Activated T-helper 1 cell treated with Interleukin-2 at 50 U/mL for 16 hours (primary cell): ENCODE results near the gene HARBI1.

Source experiments
- DNase-seq: peaks from one replicate; pipeline ENCODE4 v3.0.0-alpha.2; 2020; ENCODE audit warnings: low read depth

The HARBI1 gene

DNA sequence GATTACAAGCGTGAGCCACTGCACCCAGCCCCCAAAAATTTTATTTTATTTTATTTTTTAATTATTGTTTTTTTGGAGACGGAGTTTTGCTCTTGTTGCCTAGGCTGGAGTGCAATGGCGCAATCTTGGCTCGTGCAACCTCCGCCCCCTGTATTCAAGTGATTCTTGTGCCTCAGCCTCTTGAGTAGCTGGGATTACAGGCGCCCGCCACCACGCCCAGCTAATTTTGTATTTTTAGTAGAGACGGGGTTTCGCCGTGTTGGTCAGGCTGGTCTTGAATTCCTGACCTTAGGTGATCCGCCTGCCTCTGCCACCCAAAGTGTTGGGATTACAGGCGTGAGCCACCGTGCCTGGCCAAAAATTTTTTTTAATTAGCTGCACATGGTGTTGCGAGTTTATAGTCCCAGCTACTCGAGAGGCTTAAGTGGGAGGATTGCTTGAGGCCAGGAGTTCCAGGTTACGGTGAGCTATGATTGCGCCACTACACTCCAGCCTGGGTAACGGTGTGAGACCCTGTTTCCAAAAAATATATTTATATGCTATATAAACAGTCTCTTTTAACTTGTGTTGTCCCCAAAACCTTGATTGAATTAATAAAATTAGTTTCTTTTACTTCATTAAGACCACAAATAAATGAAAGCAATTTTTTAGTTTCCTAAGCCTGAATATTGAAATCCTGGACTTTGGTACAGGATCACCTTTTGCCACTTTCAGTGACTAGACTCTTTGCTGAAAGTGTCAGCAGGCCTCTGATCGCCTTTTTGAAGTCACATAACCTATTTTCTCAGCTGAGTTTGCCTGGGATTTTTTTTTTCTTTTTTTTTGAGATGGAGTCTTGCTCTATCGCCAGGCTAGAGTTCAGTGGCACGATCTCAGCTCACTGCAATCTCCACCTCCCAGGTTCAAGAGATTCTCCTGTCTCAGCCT is 16.5 kb upstream of the HARBI1 start:
- DNase-seq = no peak

- DNase-seq = no peak
These were observed 15.5 kb upstream of the HARBI1 start for GRCh38 chr11:46632502-46632901.

DNA sequence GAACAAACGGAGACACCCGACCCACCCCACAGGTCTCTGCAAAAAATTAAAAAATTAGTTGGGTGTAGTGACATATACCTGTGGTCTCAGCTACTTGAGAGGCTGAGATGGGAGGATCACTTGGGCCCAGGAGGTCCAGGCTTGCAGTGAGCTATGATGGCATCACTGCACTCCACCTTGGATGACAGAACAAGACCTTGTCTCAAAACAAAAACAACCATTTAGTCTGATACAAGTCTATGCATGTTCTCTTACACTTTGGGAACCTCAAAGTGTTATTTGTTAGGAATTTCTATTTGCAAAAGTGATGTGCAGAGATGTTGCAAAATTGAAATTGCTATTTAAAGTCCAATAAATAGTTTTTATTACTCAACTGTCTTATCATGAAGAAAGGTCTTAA is 14.6 kb upstream of the HARBI1 start:
- no peak for DNase-seq

DNA sequence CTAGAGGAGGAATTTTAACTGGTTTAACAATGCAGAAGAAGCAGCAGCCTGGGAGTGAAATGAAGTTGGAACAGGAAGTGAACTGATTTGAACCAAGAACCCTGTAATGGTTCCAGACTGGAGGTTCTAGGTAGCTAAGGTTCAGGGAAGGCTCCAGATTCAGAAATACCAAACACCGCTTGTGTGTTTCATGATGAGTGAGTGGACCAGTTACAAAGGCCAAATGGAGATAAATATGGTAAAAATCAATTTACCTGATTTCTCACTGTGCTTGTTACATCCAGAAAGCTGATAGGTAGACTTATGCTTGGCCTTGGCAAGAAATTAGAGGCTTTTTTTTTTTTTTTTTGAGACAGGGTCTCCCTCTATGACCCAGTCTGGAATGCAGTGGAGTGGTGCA is 13.2 kb upstream of the HARBI1 start:
- DNase-seq = no peak

GRCh38 chr11:46628961-46629360 is 11.9 kb upstream of the HARBI1 start:
- no peak for DNase-seq

GRCh38 chr11:46625406-46625805 is 8.4 kb upstream of the HARBI1 start:
- DNase-seq = no peak

- no peak for DNase-seq
These were observed 1.8 kb upstream of the HARBI1 start for GRCh38 chr11:46618837-46619236.

GRCh38 chr11:46617972-46618314 is 916 bp upstream of the HARBI1 start:
- no peak for DNase-seq

DNA sequence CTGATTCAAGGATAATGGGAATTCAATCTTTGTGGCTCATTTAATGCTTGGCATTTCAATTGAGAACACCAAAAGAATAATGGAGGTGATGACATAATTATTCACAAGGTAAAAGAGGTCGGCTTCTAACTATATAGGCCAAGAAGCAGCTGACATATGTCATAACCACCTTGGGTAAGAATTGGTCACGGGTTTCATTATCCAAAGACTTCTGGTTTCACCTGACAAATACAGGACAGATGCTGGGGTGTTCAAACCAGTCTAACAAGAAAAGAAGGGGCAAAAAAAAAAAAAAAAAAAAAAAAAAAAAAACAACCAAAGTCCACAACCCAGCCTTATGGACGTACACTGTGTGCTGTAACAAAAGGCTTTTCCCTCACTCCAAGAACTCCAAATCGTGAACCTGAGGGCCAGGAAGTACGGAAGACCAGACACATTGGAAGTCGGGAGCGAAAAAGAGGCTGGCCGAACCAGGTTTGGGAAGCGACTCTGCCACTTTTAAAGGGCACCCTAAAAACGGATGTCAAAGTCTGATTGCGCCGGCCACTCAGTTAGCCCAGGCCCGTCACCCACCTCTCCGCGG is 385 bp downstream of the HARBI1 start:
- DNase-seq = no peak

- DNase-seq = no peak
These were observed 1.3 kb downstream of the HARBI1 start for GRCh38 chr11:46615756-46616155.

DNA sequence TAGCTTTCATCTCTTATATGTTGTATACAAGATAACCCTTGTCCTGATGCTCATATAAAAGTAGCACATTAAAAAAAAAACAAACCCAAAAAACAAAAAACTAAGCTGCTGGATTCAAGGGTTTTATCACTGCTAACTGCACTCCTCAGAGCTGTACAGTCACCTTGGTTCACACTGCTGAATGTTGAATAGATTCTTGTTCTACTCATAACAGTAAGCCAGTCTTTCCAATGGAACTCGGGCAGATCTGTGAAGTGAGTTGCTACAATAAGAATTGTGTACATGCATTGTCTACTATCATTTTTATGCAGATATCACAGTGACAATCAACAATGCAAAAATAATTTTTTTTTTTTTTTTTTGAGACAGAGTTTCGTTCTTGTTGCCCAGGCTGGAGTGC is 4.7 kb downstream of the HARBI1 start:
- DNase-seq = no peak

DNA sequence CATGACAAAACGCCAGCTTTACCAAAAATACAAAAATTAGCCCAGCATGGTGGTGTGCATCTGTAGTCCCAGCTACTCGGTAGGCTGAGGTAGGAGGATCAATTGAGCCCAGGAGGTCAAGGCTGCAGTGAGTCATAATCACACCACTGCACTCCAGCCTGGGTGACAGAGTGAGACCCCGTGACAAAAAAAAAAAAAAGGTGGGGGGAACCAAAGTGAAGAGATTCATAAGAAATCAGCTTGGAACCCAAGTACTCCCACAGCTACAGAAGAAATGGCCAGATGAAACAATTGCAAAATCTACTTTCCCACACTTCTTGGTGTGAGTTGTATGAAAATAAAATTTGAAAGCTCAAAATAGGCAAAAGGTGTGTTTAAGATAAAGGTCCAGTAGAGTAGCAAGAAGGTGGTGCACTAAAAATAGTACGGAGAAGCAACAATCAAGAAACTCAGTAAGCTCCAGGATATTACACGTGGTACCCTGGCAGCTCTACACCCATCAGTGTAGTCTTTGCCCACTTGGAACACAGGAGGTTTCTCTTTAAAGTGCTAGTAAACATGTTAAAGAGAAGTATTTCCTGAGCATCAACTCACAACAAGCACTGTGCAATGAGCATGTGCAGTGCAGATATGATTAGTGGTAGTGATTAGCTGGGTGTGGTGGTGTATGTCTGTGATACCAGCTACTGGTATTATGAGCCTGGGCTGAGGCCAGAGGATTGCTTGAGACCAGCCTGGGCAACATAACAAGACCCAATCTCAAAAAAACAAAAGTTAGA is 5.3 kb downstream of the HARBI1 start:
- DNase-seq = no peak

- DNase-seq = no peak
These were observed 7.6 kb downstream of the HARBI1 start for GRCh38 chr11:46609386-46609785.

DNA sequence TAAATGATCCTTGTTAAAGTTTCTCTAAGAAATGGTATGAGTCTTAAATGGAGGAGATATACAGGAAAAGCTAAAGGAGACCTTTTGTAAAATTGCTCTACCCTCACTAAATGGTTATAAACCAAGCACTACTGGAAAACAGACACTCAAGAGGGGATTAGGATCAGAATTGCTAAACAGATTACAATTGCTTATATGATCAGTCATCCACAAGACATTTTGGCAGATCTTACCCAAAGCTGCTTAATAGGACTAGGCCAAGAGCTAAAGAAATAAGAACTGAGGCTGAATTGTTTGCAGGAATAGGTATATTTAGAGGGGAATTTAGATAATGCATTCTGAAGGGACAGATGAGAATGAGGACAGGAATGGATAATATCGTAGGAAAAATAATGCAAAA is 9.5 kb downstream of the HARBI1 start:
- DNase-seq = no peak

- DNase-seq = no peak
These were observed 12.2 kb downstream of the HARBI1 start for GRCh38 chr11:46604796-46605195.

- no peak for DNase-seq
These were observed 13.2 kb downstream of the HARBI1 start for GRCh38 chr11:46603704-46604308.

DNA sequence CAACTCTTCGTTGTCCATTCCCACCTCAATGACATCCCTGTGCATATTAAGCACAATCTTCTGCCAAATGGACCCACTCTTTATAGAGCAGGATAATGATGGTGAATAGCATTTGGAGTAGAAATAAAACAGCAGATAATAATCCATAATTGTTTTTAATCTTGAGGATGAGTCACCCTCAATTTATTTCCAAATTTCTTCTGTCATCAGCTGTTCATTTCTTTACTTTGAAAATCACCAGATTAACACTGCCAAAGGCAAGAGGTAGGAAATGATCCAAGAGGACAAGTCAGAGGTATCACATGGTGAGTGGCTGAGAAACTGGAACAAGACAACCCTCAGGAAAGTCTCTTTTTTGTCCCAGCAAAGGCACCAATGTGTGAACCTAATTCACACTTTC is 15.9 kb downstream of the HARBI1 start:
- DNase-seq = no peak

DNA sequence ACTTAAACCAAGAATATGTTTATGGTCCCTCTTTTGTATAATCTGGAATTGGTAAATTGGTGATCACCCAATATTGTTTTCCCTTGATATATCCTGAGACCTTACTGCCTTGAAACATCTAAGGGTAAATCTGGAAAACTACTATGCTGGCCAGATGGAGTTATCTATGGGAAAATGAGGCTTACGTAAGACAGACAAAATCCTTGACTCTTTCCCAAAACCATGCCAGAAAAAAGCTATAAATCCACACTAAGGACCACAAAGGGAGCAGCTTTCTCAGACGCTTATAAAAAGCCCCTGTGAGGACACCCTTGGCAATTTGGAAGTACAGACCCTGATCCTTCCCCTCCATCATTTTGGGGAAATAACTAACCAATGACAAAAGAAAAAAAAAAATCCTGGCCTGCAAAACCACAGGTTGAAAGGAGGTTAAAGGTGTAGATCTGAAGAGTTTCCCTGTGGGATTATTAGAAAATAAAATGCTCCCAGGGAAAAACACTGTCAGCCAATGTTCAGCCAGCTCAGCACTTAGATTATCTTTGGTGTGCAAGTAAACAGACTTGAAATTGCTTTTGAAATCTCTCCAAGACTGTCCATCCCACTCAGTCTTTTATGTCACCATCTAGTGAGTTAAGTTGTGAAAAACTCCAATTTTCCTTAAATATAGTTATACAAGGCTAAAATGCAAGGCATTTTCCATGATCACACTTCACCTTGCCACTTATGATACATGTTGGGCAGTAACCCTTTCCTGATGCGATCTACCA is 16.6 kb downstream of the HARBI1 start:
- no peak for DNase-seq

- DNase-seq = no peak
These were observed 17.5 kb downstream of the HARBI1 start for GRCh38 chr11:46599340-46600193.

DNA sequence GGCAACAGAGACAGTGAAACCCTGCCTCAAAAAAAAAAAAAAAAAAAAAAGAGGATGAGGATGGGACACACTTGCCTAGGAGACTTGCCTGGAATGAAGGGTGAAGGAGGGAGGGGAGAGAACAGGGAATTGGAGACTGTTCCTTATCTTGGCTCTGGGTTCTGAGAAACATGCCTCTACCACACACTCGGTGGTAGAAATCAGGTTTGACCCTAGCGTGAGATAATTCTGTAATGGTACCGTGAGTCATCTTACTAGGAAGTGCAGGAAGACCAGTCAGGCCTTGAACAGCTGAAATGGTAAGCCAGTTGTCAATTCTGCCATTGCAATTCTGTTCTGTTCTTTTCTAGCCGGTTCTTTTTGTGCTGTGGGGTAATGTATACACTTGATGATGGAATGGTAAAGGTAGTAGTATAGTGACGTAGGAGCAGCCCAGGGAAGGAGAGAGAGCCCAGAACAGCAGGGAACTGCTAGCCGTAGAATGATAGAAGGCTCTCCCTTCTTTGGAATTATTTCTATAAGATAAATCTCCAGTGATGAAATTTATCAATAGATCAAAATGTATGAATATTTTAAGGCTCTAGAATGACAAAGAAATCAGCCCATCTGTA is 19.3 kb downstream of the HARBI1 start:
- no peak for DNase-seq
